ENCODE data around the gene DHRS3. TPM values are rescaled to one million over a fixed set of nuclear protein-coding genes. Genes with fewer than 3 reads are reported as not detected.
A peak's percentile ranks its signal among the peaks of the same experiment; 100 is the strongest.

Gene DHRS3
- total RNA-seq, 2 donors from 2014 or later, result 81.7 to 104 TPM

DNA sequence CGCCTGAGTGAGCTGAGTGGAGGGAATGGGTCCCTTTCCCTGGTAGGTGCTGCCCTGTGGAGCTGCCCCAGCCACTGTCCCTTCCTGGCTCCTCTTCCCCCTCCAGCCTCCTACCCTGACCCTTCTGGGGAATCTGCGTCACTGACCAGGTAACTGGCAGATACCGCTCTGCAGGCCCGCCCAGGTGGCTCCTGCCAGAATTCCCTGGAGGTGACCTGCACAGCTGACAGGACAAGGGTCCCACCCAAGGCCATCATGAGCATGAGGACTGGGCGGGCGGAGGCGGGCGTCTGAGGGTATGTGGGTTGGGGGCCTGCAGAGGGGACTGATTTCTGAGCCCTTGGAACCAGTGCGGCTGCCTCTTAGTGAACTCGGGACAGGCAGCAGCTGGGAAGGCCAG, 32.5 kb downstream of the DHRS3 start:
- H3K9me3 ChIP-seq, result no peaks in the 10 kb centered on the region
- intact Hi-C loops (cut with DNase I), result no loop called here
- no peak overlapping the region for H3K4me3 ChIP-seq
- WGBS, 2 donors, result 76 to 80% methylated on average over 2 to 10 of the region's 10 CpGs
- peak in 1 of 4 donors; percentile 34 for DNase-seq
- no peak overlapping the region for H3K27ac ChIP-seq
- H3K27me3 ChIP-seq, result no peaks in the 10 kb centered on the region
- no peaks in the 10 kb centered on the region for H3K36me3 ChIP-seq (replicated peaks in 1 of 2; ENCODE audit: insufficient read depth in 1 of 2, low read depth in 2 of 2)
- no peaks in the 10 kb centered on the region for H3K4me1 ChIP-seq
- TF ChIP-seq POLR2A (IDR thresholded peaks at IDR 0.05), result no peak
- TF ChIP-seq, protein P1, sequence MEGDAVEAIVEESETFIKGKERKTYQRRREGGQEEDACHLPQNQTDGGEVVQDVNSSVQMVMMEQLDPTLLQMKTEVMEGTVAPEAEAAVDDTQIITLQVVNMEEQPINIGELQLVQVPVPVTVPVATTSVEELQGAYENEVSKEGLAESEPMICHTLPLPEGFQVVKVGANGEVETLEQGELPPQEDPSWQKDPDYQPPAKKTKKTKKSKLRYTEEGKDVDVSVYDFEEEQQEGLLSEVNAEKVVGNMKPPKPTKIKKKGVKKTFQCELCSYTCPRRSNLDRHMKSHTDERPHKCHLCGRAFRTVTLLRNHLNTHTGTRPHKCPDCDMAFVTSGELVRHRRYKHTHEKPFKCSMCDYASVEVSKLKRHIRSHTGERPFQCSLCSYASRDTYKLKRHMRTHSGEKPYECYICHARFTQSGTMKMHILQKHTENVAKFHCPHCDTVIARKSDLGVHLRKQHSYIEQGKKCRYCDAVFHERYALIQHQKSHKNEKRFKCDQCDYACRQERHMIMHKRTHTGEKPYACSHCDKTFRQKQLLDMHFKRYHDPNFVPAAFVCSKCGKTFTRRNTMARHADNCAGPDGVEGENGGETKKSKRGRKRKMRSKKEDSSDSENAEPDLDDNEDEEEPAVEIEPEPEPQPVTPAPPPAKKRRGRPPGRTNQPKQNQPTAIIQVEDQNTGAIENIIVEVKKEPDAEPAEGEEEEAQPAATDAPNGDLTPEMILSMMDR (IDR thresholded peaks at IDR 0.05), result no peak
- no peak for ATAC-seq

DNA sequence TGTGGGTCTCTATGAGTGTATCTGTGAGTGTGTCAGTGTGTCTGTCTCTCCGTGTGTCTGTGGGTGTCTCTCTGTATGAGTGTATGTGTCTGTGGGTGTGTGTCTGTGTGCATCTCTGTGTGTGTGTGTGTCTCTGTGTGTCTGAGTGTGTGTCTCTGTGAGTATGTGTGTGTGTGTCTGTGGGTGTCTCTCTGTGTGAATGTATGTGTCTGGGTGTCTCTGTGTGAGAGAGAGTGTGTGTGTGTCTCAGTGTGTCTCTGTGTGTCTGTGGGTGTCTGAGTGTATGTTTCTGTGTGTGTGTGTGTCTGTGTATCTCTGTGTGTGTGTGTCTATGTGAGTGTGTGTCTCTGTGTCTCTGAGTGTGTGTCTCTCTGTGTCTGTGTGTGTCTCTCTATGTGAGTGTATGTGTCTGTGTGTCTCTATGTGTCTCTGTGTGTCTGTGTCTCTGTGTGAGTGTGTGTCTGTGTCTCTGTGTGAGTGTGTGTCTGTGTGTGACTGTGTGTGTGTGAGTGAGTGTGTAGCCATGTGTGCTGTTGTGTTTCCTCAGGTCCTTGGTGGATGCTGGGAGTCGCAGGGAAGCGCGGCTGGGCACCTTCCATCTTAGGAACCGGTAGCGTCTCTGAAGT, 33.0 kb downstream of the DHRS3 start:
- Histone ChIP-seq H3K4me1 (no peaks in the 10 kb centered on the region), H3K27ac (no peak overlapping the region), H3K36me3 (replicated peaks in 1 of 2; ENCODE audit: insufficient read depth in 1 of 2, low read depth in 2 of 2) (no peaks in the 10 kb centered on the region), H3K9me3 (no peaks in the 10 kb centered on the region), H3K27me3 (no peaks in the 10 kb centered on the region), H3K4me3 (no peak overlapping the region)
- ATAC-seq (no peak), DNase-seq (no peak)
- intact Hi-C loops (cut with DNase I), result no loop called here
- TF ChIP-seq, protein P1 (IDR thresholded peaks at IDR 0.05), result no peak
- no peak for TF ChIP-seq POLR2A (IDR thresholded peaks at IDR 0.05)
- WGBS, 2 donors, result 67 to 88% methylated on average over 1 to 6 of the region's 6 CpGs

DNA sequence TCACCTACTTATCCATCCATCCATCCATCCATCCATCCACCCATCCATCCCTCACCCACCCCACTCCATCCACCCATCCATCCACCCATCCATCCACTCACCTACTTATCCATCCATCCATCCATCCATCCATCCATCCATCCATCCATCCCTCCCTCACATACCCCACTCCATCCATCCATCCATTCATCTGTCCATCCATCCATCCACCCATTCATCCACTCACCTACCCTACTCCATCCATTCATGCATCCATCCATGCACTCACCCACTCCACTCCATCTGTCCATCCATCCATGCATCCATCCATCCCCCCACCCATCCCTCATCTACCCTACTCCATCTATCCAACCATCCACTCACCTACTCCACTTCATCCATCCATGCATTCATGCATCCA, 34.5 kb downstream of the DHRS3 start:
- no peak for ATAC-seq
- DNase-seq, result no peak
- Histone ChIP-seq H3K4me3 (no peak overlapping the region), H3K27me3 (no peaks in the 10 kb centered on the region), H3K36me3 (replicated peaks in 1 of 2; ENCODE audit: insufficient read depth in 1 of 2, low read depth in 2 of 2) (peaks cover 7 to 9% of the 10 kb centered on the region in 2 donors), H3K27ac (no peak overlapping the region), H3K9me3 (no peaks in the 10 kb centered on the region), H3K4me1 (no peaks in the 10 kb centered on the region)
- intact Hi-C loops (cut with DNase I), result no loop called here
- TF ChIP-seq, protein P1 (IDR thresholded peaks at IDR 0.05), result no peak
- no peak for TF ChIP-seq POLR2A (IDR thresholded peaks at IDR 0.05)

DNA sequence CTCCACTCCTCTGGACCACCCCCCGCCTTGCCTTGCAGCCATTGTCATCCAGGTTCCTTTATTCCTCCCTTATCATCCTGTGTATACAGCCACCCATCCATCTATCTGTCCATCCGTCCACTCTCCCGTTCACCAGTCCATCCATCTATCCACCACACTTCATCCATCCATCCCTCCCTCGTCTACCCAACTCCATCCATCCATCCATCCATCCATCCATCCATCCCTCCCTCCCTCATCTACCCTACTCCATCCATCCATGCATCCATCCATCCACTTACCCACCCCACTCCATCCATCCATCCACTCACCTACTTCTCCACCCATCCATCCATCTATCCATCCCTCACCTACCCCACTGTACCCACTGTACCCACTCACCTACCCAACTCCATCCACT, 35.4 kb downstream of the DHRS3 start:
- Histone ChIP-seq H3K27me3 (no peaks in the 10 kb centered on the region), H3K4me1 (no peaks in the 10 kb centered on the region), H3K4me3 (no peak overlapping the region), H3K36me3 (replicated peaks in 1 of 2; ENCODE audit: insufficient read depth in 1 of 2, low read depth in 2 of 2) (peaks cover 13 to 16% of the 10 kb centered on the region in 2 donors), H3K9me3 (no peaks in the 10 kb centered on the region), H3K27ac (no peak overlapping the region)
- TF ChIP-seq, protein P1 (IDR thresholded peaks at IDR 0.05), result no peak
- no peak for TF ChIP-seq POLR2A (IDR thresholded peaks at IDR 0.05)
- WGBS, 2 donors, result 94 to 98% methylated on average over 4 of the region's 4 CpGs
- DNase-seq (no peak), ATAC-seq (no peak)
- intact Hi-C loops (cut with DNase I), result no loop called here

DNA sequence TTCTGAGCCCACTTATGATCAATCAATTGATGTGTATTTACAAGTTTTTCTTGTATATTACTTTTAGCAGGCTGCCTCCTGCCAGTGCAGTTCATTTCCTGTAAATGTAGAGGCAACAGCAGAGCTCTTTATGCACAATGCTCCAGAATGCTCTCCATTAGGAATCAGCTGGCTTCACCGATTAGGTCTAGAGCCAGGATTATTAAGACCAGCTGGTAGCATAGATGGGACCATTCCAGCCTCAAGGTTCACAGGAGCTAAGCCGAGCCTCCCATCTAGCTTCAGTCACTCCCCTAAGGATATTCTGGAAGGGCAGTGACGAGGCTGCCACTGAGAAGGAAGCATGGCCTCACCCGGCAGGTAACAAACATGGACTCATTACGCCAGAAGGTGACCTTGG, 36.8 kb downstream of the DHRS3 start:
- Histone ChIP-seq H3K36me3 (replicated peaks in 1 of 2; ENCODE audit: insufficient read depth in 1 of 2, low read depth in 2 of 2) (peaks cover 13 to 19% of the 10 kb centered on the region in 2 donors), H3K4me3 (no peak overlapping the region), H3K9me3 (no peaks in the 10 kb centered on the region), H3K4me1 (no peaks in the 10 kb centered on the region), H3K27ac (no peak overlapping the region), H3K27me3 (no peaks in the 10 kb centered on the region)
- intact Hi-C loops (cut with DNase I), result no loop called here
- ATAC-seq (no peak), DNase-seq (no peak)
- WGBS, 2 donors, result 80 to 89% methylated on average over 5 of the region's 5 CpGs
- no peak for TF ChIP-seq POLR2A (IDR thresholded peaks at IDR 0.05)
- TF ChIP-seq, protein P1 (IDR thresholded peaks at IDR 0.05), result no peak

Measured in body of pancreas (tissue), 4 donors.